Calu3 (cell line): ENCODE data around the gene SEMA5A. TPM values are rescaled to one million over a fixed set of nuclear protein-coding genes. Genes with fewer than 3 reads are reported as not detected.

Source experiments
- BruUV-seq: library from RNA; stranded (reverse); fragments of 400-500 nt; replicated peaks from 2 replicates; lab custom pipeline; 2021; lab: Mats Ljungman, UMichigan
- CTCF ChIA-PET: fragments of 300-600 bp; sonication (Branson Sonifier 250); formaldehyde crosslinking; loops from one replicate; lab custom pipeline; 2022; ENCODE audit warnings: antibody characterized with exemption; lab: Charles Lee
- DNase-seq: peaks from one replicate; pipeline ENCODE4 v3.0.0; 2022
- H3K27ac Mint-ChIP-seq: one replicate; pipeline ENCODE4 v1.8.0; 2022; ENCODE audit warnings: mixed read lengths; ENCODE audit not compliant: unreplicated experiment
- H3K27me3 Mint-ChIP-seq: one replicate; pipeline ENCODE4 v1.8.0; 2022; ENCODE audit warnings: mixed read lengths; ENCODE audit not compliant: unreplicated experiment
- H3K36me3 Mint-ChIP-seq: one replicate; pipeline ENCODE4 v1.8.0; 2022; ENCODE audit warnings: mild to moderate bottlenecking, moderate library complexity, mixed read lengths; ENCODE audit not compliant: insufficient read depth, unreplicated experiment
- H3K4me1 Mint-ChIP-seq: one replicate; pipeline ENCODE4 v1.8.0; 2022; ENCODE audit warnings: mild to moderate bottlenecking, low read depth, mixed read lengths; ENCODE audit not compliant: unreplicated experiment
- H3K4me3 Mint-ChIP-seq: one replicate; pipeline ENCODE4 v1.8.0; 2022; ENCODE audit warnings: mild to moderate bottlenecking, low read depth, moderate library complexity, mixed read lengths; ENCODE audit not compliant: unreplicated experiment
- H3K9me3 Mint-ChIP-seq: one replicate; pipeline ENCODE4 v1.8.0; 2022; ENCODE audit warnings: low read depth, mixed read lengths; ENCODE audit not compliant: unreplicated experiment
- intact Hi-C: fragments of 100-400 bp; cut with micrococcal nuclease; formaldehyde crosslinking; loops from one replicate; pipeline ENCODE4 v1.10.0; 2022; ENCODE audit not compliant: unreplicated experiment
- total RNA-seq: library from RNA; stranded (reverse); gene quantifications from 2 replicates; pipeline ENCODE4 v1.2.3, GENCODE V29; 2022
- TF ChIP-seq, protein P1 (sequence below): fragments of 200-600 bp; IDR thresholded peaks from one replicate; pipeline ENCODE4 v1.8.0; 2022; ENCODE audit warnings: antibody characterized with exemption; ENCODE audit not compliant: unreplicated experiment

The SEMA5A gene
- total RNA-seq, 1 experiment from 2014 or later = 0.52 TPM

DNA sequence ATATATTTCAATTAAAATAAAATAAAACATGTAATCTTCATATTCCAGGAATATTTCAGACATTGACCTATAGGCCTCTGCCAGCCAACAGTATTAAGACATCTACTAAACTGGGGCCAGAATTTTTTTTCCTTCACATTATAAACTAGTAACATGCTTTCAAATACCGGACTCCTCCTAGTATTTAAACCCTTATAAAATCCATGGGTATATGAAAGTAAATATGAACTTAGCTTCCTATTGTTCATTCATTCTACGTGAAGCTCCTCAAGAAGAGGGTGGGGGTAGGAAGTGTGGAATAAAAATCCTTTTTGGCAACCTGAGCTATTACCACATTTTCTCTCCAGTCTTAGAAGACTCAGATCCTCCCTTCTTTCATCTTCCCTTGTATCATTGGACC is 16.4 kb downstream of the SEMA5A start:
- CTCF ChIA-PET = no interaction called here
- intact Hi-C loops = no loop called here
- Mint-ChIP-seq H3K9me3 (no peaks in the 10 kb centered on the region), H3K36me3 (no peaks in the 10 kb centered on the region), H3K27ac (no peak overlapping the region), H3K27me3 (no peaks in the 10 kb centered on the region), H3K4me1 (no peaks in the 10 kb centered on the region), H3K4me3 (no peak overlapping the region)
- no peak for DNase-seq
- TF ChIP-seq, protein P1, sequence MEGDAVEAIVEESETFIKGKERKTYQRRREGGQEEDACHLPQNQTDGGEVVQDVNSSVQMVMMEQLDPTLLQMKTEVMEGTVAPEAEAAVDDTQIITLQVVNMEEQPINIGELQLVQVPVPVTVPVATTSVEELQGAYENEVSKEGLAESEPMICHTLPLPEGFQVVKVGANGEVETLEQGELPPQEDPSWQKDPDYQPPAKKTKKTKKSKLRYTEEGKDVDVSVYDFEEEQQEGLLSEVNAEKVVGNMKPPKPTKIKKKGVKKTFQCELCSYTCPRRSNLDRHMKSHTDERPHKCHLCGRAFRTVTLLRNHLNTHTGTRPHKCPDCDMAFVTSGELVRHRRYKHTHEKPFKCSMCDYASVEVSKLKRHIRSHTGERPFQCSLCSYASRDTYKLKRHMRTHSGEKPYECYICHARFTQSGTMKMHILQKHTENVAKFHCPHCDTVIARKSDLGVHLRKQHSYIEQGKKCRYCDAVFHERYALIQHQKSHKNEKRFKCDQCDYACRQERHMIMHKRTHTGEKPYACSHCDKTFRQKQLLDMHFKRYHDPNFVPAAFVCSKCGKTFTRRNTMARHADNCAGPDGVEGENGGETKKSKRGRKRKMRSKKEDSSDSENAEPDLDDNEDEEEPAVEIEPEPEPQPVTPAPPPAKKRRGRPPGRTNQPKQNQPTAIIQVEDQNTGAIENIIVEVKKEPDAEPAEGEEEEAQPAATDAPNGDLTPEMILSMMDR = no peak
- no TSS peak for BruUV-seq

DNA sequence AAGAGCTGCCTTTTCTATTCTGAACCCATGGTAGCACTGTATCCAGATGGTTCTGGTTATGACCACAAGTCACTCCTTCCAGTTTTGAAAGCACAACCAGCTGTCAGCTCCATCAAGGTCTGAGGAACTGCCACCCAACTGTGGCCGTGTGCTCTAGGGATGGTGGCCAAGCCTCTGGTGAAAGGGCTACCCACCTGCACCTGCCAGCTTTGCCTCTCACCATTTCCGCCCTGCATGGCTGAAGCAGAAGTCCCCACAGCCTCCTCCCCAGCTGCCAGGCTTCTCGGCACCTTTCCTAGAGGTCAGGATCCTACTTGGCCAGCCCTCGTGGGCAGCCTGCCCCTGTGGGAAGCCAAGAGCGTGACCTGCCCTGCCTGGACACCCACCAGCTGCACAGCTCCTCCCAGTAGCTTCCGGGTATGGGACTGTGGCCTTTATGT is 16.8 kb downstream of the SEMA5A start:
- H3K4me3 Mint-ChIP-seq = no peak overlapping the region
- CTCF ChIA-PET = no interaction called here
- intact Hi-C loops = no loop called here
- H3K9me3 Mint-ChIP-seq = no peaks in the 10 kb centered on the region
- H3K27ac Mint-ChIP-seq = no peak overlapping the region
- TF ChIP-seq, protein P1 = no peak
- H3K4me1 Mint-ChIP-seq = no peaks in the 10 kb centered on the region
- BruUV-seq = no TSS peak
- H3K36me3 Mint-ChIP-seq = no peaks in the 10 kb centered on the region
- no peak for DNase-seq
- no peaks in the 10 kb centered on the region for H3K27me3 Mint-ChIP-seq

GRCh38 chr5:9524941-9525340 is 20.9 kb downstream of the SEMA5A start:
- H3K36me3 Mint-ChIP-seq = peaks cover 4% of the 10 kb centered on the region
- no peak for DNase-seq
- CTCF ChIA-PET = no interaction called here
- no peak overlapping the region for H3K4me3 Mint-ChIP-seq
- H3K27ac Mint-ChIP-seq = no peak overlapping the region
- no TSS peak for BruUV-seq
- intact Hi-C loops = no loop called here
- peaks cover 6% of the 10 kb centered on the region for H3K9me3 Mint-ChIP-seq
- no peaks in the 10 kb centered on the region for H3K27me3 Mint-ChIP-seq
- TF ChIP-seq, protein P1 = no peak
- no peaks in the 10 kb centered on the region for H3K4me1 Mint-ChIP-seq

DNA sequence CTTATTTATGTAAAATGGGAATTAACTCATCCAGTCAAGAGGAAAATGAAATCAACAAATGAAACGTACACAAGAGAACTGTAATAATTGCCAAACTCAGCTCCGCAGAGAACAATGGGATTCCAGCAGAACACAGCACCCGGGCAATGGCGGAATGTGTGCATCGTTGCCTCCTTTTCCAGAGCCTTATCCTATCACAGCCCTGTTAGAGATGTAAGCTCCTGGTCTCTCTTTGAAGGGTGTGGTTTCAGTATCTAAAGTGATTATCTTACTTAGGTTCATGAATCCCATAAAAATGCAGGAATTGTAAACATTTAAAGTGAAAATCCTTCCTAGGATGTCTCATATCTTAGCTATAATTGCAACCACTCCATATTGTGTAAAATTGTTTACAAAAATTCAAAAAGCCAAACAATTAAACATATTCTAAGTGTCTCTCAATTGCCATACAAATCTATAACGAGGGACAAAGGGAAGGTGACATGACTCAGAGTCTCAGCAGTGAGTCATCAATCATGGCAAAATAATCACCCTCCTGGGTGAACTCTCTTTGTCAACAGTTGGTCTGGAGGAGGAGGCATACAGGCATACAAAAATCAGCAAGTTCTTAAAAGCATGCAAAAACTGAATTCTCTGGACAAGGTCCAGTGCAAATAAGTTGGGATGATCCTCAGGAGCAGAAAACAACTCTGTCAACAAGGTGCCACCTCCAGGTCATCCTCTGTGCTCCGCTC is 22.6 kb downstream of the SEMA5A start:
- H3K27ac Mint-ChIP-seq = no peak overlapping the region
- H3K27me3 Mint-ChIP-seq = no peaks in the 10 kb centered on the region
- TF ChIP-seq, protein P1 = no peak
- no TSS peak for BruUV-seq
- intact Hi-C loops = no loop called here
- no peaks in the 10 kb centered on the region for H3K4me1 Mint-ChIP-seq
- CTCF ChIA-PET = no interaction called here
- peaks cover 5% of the 10 kb centered on the region for H3K36me3 Mint-ChIP-seq
- DNase-seq = no peak
- no peak overlapping the region for H3K4me3 Mint-ChIP-seq
- peaks cover 8% of the 10 kb centered on the region for H3K9me3 Mint-ChIP-seq
